HG03354 (cell line): ENCODE measurements around the gene PEAK1.

Experiments
- ATAC-seq: cut with Tn5 transposase; IDR thresholded peaks from one replicate; pipeline ENCODE4 v1.9.1; 2021; ENCODE audit warnings: mild to moderate bottlenecking; ENCODE audit not compliant: unreplicated experiment, poor library complexity, severe bottlenecking

The PEAK1 gene

DNA sequence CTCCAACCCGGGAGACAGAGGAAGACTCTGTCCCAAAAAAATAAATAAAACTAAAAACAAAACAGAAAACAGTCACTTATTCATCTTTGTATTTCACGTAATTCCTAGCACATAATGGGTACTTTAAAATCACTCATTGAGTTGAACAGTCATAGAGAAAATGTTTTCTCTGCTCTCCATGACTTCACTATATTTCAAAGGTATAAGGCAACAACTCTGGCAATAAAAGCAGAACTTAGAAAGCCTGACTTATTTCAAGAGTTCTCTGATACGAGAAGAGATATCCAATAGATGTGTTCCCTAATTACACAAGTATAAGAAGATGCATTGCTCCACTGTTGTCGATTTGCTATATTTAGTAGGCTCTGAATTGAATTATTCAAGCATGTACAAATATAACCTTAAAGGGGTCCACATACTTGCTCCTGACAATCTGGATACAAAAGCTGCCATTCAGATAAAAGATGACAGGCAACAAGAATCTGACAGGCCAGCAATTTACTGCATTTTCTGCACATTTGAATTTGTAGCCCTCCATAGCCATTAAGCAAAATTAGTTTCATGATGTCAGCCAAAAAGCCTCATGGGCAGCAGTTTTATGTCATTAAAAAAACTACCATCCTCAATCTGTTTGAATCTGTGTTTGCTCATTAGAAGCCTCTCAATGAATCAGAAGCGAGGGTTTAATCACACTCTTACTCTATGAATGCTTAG is 47.9 kb downstream of the PEAK1 start:
- ATAC-seq = no peak

DNA sequence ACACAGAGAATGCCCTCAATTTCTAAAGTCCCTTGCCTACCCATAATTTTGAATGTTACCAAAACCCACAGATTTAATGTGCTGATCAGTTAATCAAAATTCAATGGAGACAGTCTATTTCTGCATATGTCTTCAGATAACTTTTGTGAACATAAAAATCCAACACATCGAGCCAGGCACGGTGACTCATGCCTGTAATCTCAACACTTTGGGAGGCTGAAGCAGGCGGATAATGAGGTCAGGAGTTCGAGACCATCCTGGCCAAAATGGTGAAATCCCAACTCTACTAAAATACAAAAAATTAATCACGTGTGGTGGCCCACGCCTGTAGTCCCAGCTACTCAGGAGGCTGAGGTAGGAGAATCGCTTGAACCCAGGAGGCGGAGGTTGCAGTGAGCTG is 49.3 kb downstream of the PEAK1 start:
- ATAC-seq = no peak

DNA sequence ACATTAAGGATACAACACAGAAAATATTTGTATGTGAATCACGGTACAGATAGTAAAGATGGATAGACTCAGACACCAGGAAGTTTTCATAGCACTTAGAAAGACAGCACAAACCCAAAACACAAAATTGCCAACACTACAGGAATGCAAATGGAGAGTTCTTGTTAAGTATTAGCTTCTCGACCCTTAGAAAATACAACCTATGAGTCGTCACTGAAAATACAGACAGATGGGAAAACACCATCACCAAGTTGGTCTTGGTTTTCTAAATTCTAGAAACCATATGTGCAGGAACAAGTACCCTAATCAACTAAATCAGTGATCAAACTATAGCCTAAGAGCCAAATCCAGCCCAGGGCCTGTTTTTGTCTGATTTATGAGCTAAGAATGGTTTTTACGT is 50.7 kb downstream of the PEAK1 start:
- no peak for ATAC-seq

DNA sequence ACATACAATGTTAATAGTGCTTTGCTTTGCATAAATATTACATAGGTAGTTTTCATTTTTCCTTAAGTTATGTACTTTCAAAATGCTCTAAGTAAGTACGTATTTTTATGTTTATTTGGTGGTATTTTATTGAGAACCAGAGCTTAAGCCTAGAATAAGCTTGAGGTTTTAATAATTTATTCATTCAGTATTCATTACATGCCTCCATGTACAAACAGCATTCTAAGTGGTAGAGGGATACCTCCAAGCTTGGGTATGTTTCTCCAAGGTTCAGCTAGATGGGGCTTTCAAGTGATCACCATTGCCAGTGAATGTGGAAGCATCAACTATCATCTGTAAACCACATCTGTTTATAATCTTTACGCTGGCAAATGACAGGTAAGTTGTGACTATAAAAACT is 52.3 kb downstream of the PEAK1 start:
- ATAC-seq = no peak

DNA sequence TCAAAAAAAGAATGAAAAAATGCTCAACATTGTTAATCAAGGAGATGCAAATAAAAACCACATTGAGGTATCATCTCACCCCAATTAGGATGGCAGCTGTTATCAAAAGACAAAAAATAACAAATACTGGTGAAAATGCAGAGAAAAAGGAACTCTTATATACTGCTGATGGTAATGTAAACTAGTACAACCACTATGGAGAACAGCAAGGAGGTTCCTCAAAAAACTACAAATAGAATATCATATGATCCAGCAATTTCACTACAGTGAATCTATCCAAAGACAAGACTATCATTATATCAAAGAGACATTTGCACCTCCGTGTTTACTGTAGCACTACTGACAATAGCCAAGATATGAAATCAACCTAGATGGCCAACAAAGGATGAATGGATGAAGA is 58.4 kb downstream of the PEAK1 start:
- ATAC-seq = no peak

DNA sequence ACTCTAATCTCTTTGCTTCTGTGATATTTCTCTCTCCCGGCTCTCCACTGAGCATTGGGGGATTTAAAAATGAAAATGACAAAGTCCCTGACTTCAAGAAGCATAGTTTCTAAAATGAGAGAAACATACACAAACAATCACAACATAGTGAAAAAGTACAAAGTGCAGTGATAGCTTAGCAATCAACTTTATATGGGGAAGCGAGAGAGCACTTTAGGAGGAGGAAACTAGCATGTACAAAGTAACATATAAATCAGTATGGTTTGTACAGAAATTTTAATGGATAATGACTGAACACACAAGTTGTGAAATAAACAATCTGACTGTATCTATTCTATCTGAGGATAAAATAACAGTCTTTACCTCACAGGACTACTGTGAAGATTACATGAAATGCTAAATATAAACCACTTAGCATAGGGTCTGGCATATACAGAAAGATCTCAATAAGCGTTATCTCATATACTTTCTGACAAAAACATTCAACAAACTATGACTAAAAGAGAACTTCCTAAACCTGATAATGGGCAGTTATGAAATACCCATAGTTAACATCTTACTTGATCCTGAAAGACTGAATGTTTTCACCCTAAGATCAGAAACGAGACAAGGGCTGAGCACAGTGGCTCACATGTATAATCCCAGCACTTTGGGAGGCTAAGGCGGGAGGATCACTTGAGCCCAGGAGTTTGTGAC is 61.2 kb downstream of the PEAK1 start:
- no peak for ATAC-seq

DNA sequence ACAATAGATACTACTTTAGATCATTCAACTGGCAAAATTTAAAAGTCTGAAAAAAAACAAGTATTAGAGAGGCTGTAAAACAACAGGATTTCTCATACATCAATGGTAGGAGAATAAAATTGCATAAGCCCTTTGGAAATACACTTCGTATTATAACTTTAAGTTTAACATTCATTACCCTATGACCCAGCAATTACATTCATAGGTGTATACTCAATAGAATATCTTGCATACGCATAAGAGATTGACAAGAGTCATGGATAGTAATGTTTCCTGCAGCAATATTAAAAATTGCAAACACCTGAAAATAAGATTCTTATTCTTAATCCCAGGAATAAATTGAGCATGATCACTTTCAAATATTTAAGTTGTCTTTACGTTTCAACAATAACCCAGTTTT is 63.6 kb downstream of the PEAK1 start:
- ATAC-seq = no peak

DNA sequence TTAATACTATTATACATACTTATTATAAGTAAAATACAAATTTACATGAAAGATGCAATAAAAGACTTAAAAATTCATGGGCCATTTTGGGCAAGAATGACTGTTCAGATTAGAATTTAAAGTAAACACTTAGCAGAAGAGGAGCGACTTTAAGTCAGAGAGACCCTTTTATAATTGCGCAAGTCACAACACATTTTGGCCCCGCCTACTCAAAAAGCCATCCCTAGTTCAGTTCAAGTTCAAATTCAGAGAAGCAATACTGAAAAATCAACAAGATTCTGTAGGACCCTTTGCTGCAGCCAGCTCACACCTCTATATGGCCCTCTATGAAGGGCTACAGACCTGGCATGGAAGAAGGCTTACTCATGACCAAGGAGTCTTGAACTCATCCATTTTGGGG is 64.6 kb downstream of the PEAK1 start:
- no peak for ATAC-seq

DNA sequence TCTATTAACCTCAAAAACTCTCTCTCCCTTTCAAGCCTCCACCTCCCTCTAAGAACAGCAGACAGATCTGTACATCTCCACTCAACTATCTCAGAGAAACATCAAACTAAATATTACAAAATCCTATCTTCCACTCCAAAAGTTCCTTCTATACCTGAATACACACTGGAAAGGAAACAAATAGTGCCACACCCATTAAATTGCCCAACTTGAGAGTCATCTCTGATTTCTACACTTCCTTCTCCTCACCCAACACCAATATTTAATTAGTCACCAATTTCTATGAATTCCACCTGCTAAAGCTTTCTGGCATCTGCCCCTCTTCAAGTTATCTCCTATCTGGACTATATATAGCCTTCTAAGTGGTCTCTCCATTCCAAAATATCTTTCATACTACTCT is 65.8 kb downstream of the PEAK1 start:
- no peak for ATAC-seq

DNA sequence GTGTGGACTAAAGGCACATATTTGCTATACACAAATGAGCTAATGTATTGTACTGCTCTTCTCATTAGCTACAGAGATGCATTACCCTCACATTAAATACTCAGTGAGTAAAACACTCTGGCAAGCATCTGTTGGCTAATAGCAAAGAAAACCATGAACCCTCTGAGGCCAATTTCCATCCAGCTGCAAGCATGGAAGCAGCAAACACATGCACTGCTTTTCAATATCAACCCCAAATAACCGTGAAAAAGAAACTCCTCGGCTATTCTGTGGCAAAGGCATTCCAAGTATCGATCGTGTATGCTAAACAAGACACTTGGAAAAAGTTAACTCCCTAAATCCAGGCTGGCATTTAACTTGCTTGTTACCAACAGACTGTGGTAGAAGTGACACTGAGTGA is 67.0 kb downstream of the PEAK1 start:
- ATAC-seq = no peak

DNA sequence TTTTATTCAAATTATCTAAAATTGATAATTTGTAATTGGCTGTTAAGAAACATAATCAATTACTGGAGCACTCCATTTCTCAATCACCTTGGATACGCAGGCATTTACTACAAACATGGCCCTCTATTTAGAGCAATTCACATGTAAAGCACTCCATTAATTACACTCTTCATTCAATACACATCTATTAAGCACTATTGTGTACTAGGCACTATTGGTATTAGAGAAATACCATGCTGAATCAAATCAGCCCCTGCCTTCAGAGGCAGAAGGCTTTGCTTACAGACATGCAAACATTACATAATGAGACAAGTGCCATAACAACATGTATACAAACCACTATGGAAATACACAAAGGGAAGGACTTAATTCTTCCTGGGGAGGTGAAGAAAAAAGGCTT is 69.1 kb downstream of the PEAK1 start:
- no peak for ATAC-seq

DNA sequence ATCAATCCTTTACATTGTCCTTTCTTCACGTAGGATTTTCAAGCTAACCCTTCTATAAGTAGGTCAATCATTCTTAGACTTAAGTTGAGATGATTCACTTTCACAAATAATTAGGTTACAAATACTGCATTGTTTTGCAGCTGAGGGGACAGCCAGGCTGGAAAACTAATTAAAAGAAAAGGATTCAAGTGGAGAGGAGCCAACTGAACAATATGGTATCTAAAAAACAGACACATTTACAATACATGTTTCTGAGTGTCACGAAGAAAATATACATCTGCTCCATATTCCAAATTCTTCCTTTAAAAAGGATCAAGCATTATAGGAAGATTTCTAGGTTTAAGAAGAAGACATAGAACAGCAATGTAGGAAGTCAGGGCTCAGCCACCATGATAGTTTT is 70.2 kb downstream of the PEAK1 start:
- ATAC-seq = no peak

DNA sequence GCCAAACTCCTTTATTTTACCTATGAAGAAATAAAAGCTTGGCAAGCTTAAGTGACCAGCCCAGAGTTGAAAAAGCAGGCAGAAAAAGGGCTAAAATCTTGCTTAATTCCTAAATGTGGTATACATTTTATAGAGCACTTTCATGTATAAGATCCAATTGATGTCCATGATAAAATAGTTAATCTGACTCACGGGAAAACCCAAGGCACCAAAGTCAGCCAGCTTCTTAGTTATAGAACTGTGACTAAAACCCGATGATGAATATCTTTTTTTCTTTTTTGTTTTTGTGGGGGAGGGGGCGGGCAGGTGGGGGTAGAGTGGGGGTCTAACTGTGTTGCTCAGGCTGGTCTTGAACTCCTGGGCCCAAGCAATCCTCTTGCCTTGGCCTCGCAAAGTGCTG is 71.4 kb downstream of the PEAK1 start:
- no peak for ATAC-seq

DNA sequence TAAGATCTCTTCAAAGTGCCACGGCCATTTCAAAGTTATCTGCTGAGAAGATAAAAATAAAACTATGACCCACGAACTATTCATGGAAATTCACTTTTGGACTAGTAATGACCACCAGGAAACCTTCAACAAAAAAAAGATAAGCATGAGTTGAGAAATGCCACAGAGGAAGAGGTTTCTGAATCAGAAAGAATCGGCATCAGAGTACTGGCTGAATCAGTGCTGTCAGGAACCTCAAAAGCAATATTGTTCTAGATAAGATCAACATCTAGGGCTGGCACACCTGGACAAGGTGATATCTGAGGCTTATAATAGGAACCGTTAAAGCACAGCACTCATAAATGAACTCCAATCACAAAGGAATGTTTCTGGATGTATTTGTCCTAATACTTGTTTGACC is 72.7 kb downstream of the PEAK1 start:
- no peak for ATAC-seq

DNA sequence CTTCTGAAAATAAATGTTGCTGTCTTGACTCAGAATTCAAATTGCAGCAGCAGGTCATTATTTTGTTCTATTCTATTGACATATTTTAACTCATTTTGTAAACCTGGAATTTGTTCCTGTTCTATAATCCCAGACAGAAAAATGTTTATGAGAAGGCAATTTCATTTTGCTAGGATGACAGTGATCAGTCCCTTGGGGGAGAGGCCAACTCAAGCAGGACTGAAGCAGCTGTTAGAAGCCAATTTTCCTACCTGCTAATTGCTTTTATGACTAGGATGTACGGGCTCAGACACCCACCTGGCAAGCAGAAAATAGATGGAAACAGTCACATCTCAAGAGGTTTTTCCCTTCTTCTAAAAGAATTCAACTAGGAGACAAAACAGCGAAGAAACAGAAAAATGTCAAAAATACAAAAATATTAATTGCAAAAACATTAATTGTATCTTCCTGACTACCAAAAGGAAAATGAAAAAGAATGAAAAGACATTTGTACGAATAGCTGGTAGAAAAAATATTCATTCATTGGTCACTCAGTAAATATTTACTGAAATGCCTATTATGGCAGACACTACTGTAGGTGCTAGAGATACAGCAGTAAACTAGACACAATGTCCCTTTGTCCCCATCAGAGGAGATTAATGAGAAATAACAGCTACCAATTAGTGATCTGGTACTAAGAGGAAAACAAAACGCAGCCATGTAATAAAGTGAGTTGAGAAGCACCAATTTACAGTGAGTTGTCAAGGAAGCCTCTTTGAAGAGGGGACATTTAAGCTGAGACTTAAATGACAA is 73.5 kb downstream of the PEAK1 start:
- no peak for ATAC-seq

DNA sequence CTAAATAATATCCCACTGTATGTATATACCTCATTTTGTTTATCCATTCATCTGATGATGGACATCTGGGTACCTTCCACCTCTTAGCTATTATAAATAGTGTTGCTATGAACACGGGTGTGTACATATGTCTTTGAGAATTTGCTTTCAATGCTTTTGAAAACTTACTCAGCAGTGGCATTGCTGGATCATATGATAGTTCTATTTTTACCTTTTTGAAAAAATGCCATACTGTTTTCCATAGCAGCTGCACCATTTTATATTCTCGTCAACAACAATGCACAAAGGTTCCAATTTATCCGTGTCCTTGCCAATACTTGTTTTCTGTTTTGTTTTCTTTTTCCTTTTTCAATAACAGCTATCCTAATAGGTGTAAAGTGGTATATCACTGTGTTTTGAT is 77.1 kb downstream of the PEAK1 start:
- no peak for ATAC-seq

DNA sequence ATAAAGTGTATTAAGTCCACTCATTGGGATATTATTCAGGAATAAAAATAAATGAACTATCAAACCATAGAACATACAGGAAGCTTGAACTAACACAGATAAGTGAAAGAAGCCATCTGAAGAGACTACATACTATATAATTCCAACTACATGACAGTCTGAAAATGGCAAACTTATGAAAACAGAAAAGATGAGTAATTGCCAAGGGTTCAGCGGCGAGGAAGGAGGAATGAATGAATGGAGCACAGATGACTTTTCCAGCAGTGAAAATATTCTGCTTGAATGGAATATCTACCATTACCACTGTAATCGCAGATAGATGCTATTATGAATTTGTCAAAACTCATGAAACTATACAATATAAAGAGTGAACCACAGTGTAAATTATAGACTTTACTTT is 79.7 kb downstream of the PEAK1 start:
- ATAC-seq = no peak

DNA sequence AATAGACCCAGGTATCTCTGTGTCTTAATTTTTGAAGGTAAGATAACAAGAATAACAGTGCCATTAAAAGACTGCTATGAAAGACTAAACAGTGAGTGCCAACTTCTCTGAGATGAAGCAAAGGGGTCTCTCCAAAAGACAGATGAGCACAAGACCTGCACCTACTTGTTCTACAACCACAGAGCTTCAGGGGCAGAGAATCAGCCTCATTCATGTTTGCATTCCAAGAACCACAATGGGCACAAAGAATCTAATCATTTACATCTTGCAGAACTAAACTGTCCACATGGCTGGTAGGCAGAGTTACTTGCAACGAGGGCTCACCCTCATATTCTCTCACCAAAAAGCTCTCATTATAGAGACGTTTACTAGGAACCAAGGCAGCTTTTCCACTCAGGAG is 83.9 kb downstream of the PEAK1 start:
- no peak for ATAC-seq

DNA sequence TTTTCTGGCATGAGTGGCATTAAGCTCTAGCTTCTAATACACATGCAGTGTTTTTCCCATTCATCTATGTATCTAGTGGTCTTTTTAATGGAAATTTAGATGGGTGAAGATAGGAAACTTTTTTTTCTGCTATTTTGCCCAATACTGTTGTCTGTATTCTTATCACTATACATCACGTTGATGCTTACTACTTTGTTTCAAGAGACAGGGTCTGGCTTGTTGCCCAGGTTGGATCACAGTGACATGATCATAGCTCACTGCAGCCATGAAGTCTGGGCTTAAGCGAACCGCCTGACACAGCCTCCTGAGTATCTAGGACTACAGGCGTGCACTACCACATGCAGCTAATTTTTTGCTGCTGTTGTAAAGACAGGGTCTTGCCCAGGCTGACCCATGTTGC is 84.6 kb downstream of the PEAK1 start:
- ATAC-seq = no peak

DNA sequence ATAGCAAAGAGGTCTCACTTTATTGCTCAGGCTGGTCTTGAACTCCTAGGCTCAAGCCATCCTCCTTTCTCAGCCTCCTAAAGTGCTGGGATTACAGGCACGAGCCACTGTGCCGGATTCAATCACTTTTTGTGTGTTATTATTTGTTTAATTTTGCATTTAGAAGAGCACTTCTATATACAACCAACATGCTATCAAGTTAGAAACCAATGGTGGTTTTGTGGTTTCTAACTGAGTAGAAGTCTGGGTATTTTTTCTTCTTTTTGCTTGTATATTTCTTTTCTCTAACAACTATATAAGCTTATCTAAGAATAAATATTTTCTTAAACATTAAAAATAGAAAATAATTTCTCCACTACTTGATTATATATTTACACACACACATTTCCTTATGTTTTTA is 86.7 kb downstream of the PEAK1 start:
- ATAC-seq = no peak

DNA sequence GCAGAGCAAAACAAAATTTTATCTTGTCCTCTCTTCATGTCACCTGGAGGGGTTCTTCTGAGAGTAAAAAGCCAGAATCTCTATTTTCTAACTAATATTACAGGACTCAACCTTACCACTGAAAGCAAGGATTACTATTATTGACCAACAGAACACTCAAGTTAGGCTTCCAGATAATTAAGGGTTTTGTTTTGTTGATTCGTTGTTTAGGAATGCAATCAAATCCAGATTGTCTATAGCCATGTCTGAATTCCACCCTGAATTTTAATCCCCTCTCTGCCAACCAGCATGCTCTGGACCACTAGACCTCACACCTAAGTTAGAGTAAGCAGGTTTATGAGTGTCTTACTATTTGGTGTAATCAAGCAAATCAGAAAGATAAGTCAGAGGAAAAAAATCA is 90.7 kb downstream of the PEAK1 start:
- no peak for ATAC-seq
